Pericardium fibroblast (primary cell): ENCODE data around the gene PCSK5. TPM values are rescaled to one million over a fixed set of nuclear protein-coding genes. Genes with fewer than 3 reads are reported as not detected.

Experiments
- total RNA-seq: library from RNA; depleted of rRNA; stranded (reverse); fragments of >200 nt; gene quantifications from 2 replicates; pipeline ENCODE4 v1.2.3, GENCODE V29; 2015

The PCSK5 gene
- 5.7 and 8.9 TPM in 2 replicates for total RNA-seq

GRCh38 chr9:75890472-75891276 is at the start of gene PCSK5:
Gene PCSK5, plus strand, starts transcription at chr9:75890673. Its CDS starts 509 bp downstream, at chr9:75891182.

GRCh38 chr9:76394195-76394959 is 503.9 kb downstream of the PCSK5 start, which contains the start of gene RFK:
Gene RFK, minus strand, starts transcription at chr9:76394426. Its CDS starts 255 bp downstream, at chr9:76394171.

